ENCODE data around the gene APC2.

Gene APC2

DNA sequence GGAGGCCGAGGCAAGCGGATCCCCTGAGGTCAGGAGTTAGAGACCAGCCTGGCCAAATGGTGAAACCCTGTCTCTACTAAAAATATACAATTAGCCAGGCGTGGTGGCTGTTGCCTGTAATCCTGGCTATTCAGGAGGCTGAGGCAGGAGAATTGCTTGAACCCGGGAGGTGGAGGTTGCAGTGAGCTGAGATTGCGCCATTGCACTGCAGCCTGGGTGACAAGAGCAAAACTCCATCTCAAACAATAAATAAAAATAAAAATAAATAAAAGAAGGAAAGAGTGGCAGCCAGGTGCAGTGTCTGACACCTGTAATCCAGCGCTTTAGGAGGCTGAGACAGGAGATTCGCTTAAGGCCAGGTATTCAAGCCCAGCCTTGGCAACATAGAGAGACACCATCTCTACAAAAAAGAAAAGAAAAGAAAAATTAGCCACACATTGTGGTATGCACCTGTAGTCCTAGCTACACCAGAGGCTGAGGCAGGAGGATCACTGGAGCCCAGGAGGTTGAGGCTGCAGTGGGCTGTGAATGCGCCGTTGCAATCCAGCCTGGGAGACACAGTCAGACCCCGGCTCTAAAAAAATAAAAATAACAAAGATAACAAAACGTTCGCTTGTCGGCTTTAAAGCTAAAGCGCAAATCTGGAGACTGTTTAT, 52.6 kb downstream of the APC2 start:
- DNase-seq = no peak
- Mint-ChIP-seq H3K4me1 (peaks cover 10% of the 10 kb centered on the region), H3K4me3 (no peak overlapping the region), H3K27me3 (ENCODE audit: low read depth, poor library complexity) (peaks cover 50% of the 10 kb centered on the region), H3K36me3 (ENCODE audit: low read depth) (no peaks in the 10 kb centered on the region), H3K27ac (no peak overlapping the region), H3K9me3 (peaks cover 13% of the 10 kb centered on the region)
- TF ChIP-seq, protein P1, sequence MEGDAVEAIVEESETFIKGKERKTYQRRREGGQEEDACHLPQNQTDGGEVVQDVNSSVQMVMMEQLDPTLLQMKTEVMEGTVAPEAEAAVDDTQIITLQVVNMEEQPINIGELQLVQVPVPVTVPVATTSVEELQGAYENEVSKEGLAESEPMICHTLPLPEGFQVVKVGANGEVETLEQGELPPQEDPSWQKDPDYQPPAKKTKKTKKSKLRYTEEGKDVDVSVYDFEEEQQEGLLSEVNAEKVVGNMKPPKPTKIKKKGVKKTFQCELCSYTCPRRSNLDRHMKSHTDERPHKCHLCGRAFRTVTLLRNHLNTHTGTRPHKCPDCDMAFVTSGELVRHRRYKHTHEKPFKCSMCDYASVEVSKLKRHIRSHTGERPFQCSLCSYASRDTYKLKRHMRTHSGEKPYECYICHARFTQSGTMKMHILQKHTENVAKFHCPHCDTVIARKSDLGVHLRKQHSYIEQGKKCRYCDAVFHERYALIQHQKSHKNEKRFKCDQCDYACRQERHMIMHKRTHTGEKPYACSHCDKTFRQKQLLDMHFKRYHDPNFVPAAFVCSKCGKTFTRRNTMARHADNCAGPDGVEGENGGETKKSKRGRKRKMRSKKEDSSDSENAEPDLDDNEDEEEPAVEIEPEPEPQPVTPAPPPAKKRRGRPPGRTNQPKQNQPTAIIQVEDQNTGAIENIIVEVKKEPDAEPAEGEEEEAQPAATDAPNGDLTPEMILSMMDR (IDR thresholded peaks at IDR 0.05) = no peak

DNA sequence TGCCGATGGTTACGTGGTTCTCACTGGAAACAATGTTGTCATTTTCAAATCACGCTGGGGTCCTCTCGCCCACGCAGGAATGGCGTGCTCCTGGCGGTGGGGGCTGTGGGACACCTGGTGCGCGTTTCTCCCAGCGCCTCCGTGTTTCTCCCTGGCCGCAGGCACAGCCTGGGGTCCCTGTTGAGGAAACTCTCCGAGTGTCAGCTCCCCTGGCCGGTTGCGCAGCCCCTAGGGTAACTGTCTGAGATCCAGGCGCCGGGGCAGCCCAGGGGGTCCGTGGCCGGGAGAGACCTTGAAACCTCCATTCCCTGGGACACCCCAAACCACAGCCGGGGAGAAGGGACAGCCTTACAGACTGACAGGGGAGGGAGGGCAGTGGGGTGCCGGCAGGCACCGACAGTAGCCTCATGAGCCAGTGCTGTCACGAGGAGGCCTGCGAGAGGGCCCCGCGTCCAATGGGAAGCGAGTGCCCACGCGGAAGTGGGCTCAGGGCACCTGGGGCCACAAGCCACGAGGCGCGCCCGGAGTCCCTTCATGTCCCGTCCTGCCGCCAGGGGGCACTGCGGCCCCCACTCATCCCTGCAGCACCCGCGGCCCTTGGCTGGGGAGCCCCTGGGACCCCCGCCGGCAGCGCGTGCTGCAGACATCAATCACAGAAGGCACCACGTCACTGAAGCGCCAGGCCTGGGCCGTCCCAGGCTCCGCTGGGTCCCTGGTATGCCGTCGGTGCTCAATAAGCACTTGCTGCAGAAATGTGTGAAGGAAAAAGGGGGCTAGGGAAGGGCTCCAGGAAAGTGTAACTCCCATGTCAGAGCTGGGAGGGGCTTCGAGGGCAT, 53.4 kb downstream of the APC2 start:
- H3K27me3 Mint-ChIP-seq (ENCODE audit: low read depth, poor library complexity) = peaks cover 50% of the 10 kb centered on the region

DNA sequence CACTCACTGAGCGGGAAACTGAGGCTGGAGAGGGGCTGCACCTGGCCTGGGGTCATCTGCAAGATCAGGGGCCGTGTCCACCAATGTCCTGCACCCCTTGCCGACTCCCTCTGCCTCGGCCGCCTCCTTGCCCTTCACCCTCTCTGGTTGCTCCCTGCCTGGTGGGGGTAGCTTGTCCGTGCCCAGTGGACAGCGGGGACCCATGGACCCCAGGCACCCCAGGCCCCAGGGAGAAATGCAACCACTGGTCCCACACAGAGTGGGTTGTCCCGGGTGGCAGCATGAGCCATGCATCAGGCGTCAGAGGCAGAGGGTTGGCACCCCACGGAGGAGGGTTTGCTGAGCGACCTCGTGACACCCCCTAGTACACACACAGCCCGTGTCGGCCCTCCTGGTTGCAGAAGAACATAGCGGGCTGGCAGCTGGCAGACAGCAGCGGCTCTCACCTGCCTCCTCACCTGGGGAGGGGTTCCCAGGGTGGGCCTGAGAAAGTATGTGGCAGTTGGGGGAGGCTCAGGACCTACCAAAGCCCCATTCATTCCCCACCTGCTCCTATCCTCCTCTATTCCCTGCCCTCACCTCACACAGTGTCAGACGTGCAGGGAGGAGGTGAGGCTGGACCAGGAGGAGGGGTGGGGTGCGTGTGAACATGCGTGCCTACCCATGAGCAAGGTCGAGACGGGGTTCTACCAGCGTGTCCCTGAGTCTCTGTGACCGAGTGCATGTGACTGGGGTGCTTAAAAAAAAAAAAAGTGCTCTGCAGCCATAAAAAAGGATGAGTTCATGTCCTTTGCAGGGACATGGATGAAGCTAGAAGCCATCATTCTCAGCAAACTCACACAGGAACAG, 54.2 kb downstream of the APC2 start:
- DNase-seq = no peak
- H3K27ac Mint-ChIP-seq = no peak overlapping the region
- H3K9me3 Mint-ChIP-seq = peaks cover 13% of the 10 kb centered on the region
- TF ChIP-seq, protein P1 (IDR thresholded peaks at IDR 0.05) = no peak
- peaks cover 58% of the 10 kb centered on the region for H3K27me3 Mint-ChIP-seq (ENCODE audit: low read depth, poor library complexity)
- H3K4me1 Mint-ChIP-seq = peaks cover 10% of the 10 kb centered on the region
- no peak overlapping the region for H3K4me3 Mint-ChIP-seq
- no peaks in the 10 kb centered on the region for H3K36me3 Mint-ChIP-seq (ENCODE audit: low read depth)

More for the DNA sequence above, 53.4 kb downstream of the APC2 start:
- Mint-ChIP-seq H3K27ac (no peak overlapping the region), H3K4me3 (no peak overlapping the region), H3K36me3 (ENCODE audit: low read depth) (no peaks in the 10 kb centered on the region), H3K4me1 (peaks cover 10% of the 10 kb centered on the region), H3K9me3 (peaks cover 13% of the 10 kb centered on the region)
- TF ChIP-seq, protein P1 (IDR thresholded peaks at IDR 0.05) = peak; percentile 79
- peak; percentile 82 for DNase-seq

DNA sequence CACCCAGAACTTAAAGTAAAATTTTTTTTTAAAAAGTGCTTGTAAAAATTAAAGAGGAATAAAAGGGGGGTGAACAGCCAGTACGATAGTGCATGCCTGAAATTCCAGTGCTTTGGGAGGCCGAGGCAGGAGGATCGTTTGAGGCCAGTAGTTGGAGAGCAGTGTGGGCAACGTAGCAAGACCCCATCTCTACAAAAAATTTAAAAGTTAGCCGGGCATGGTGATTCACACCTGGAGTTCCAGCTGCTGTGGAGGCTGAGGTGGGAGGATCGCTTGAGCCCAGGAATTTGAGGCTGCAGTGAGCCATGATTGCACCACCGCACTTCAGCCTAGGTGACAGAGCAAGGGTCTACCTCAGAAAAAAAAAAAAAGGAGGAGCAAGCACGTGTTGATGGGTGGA, 55.1 kb downstream of the APC2 start:
- Mint-ChIP-seq H3K9me3 (peaks cover 8% of the 10 kb centered on the region), H3K36me3 (ENCODE audit: low read depth) (no peaks in the 10 kb centered on the region), H3K27me3 (ENCODE audit: low read depth, poor library complexity) (peaks cover 66% of the 10 kb centered on the region), H3K4me3 (no peak overlapping the region), H3K4me1 (peaks cover 15% of the 10 kb centered on the region), H3K27ac (no peak overlapping the region)
- DNase-seq = no peak
- TF ChIP-seq, protein P1 (IDR thresholded peaks at IDR 0.05) = no peak

DNA sequence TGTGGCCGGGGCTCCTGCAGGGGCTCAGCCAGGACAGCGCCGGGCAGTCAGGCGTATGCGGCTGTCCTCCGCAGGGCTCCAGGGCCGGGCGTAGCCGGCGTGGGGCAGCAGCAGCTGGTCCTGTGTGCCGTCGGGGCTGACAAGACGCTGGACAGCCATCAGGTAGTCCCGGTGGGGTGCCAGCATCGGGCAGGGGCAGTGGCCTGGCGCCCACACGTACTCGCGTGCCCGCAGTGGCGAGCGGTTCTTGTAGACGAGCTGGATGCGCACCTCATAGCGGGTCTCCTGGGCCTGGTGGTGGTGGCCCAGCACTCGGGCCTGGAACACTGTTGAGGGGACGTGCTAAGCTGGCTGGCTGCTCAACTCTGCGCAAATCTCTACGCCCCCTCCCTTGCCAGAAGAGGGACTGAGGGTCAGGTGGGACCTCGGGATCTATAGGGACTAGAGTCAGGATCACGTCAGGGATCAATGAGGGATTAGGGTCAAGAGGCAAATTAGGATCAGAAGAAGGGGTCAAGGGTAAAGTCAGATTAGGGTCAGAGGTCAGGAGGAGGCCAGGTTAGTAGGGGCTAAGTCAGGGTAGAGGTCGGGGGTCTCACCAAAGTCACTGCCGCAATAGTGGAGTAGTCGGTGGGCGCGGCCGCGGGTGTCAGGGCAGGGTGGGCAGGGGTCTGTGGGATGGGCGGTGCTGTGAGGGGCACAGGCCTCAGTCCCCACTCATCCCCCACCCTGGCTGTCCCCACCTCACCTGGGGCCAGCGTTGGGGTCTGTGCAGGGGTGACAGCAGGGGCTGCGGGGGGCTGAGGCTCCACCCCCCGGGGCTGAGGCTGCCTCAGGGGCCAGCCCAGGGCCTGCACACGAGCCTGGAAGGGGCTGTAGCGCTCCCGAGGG, 56.3 kb downstream of the APC2 start:
- no peak for DNase-seq
- Mint-ChIP-seq H3K27ac (no peak overlapping the region), H3K36me3 (ENCODE audit: low read depth) (no peaks in the 10 kb centered on the region), H3K4me3 (peak overlapping the region; percentile 19), H3K27me3 (ENCODE audit: low read depth, poor library complexity) (peaks cover 72% of the 10 kb centered on the region), H3K4me1 (peaks cover 23% of the 10 kb centered on the region), H3K9me3 (peaks cover 4% of the 10 kb centered on the region)
- TF ChIP-seq, protein P1 (IDR thresholded peaks at IDR 0.05) = no peak

Measured in nephron progenitor cell (in vitro differentiated cells).